IMR-90 (cell line): ENCODE measurements around the gene CALCOCO1. TPM values are rescaled to one million over a fixed set of nuclear protein-coding genes. Genes with fewer than 3 reads are reported as not detected.
A peak's percentile ranks its signal among the peaks of the same experiment; 100 is the strongest.

Experiments used
- ATAC-seq: fragments of 200-7000 bp; cut with Tn5 transposase; 2 replicates; pipeline ENCODE4 v1.9.1; 2020; ENCODE audit warnings: low read depth, mild to moderate bottlenecking, moderate library complexity
- BruUV-seq: library from RNA; stranded (reverse); fragments of 400-500 nt; replicated peaks from 2 replicates; lab custom pipeline; 2021; lab: Mats Ljungman, UMichigan
- CTCF ChIA-PET: fragments of 300-600 bp; formaldehyde crosslinking; extraction: SDS; loops from one replicate; lab custom pipeline; 2021; ENCODE audit warnings: antibody characterized with exemption; lab: Yijun Ruan, JAX
- POLR2A ChIA-PET: fragments of 300-600 bp; sonication (Branson Sonifier 250); formaldehyde crosslinking; loops from one replicate; lab custom pipeline; 2022; ENCODE audit warnings: antibody characterized with exemption; ENCODE audit not compliant: unreplicated experiment; lab: Charles Lee
- DNase-seq: peaks from one replicate; pipeline ENCODE4 v3.0.0; 2013
- H2AFZ ChIP-seq: replicated peaks from 2 replicates; pipeline ENCODE3; 2013; ENCODE audit warnings: low read length, mild to moderate bottlenecking; ENCODE audit not compliant: poor library complexity
- H2AK5ac ChIP-seq: 2 replicates; pipeline ENCODE4 v1.6.1; 2013; ENCODE audit warnings: low read depth, low read length, inconsistent platforms
- H2AK9ac ChIP-seq: replicated peaks from 2 replicates; pipeline ENCODE3; 2013; ENCODE audit warnings: mild to moderate bottlenecking, low read depth, low read length, moderate library complexity; ENCODE audit not compliant: poor library complexity
- H2BK120ac ChIP-seq: 2 replicates; pipeline ENCODE4 v1.6.1; 2013; ENCODE audit warnings: low read depth, low read length, inconsistent platforms
- H2BK15ac ChIP-seq: 3 replicates; pipeline ENCODE4 v1.6.1; 2013; ENCODE audit warnings: low read depth, low read length, inconsistent platforms
- H2BK20ac ChIP-seq: 2 replicates; pipeline ENCODE4 v1.6.1; 2013; ENCODE audit warnings: low read depth, mild to moderate bottlenecking, inconsistent platforms, low read length, moderate library complexity
- H2BK5ac ChIP-seq: 2 replicates; pipeline ENCODE4 v1.6.1; 2013; ENCODE audit warnings: mild to moderate bottlenecking, low read depth, low read length, inconsistent platforms; ENCODE audit not compliant: poor library complexity, severe bottlenecking
- H3K14ac ChIP-seq: replicated peaks from 2 replicates; pipeline ENCODE4 v1.6.1; 2013; ENCODE audit warnings: low read depth, low read length, inconsistent platforms
- H3K18ac ChIP-seq: 2 replicates; pipeline ENCODE4 v1.6.1; 2013; ENCODE audit warnings: low read depth, low read length, control low read depth
- H3K23ac ChIP-seq: 2 replicates; pipeline ENCODE4 v1.6.1; 2013; ENCODE audit warnings: low read depth, low read length, inconsistent platforms
- H3K27ac ChIP-seq: 2 replicates; pipeline ENCODE4 v1.5.1; 2013; ENCODE audit warnings: mild to moderate bottlenecking, control low read depth, low read length; ENCODE audit not compliant: insufficient read depth
- H3K27me3 ChIP-seq: 2 replicates; pipeline ENCODE4 v1.6.1; 2013; ENCODE audit warnings: low read length; ENCODE audit not compliant: control insufficient read depth, insufficient read depth
- H3K36me3 ChIP-seq: 2 replicates; pipeline ENCODE4 v1.6.1; 2013; ENCODE audit warnings: low read length, mixed read lengths; ENCODE audit not compliant: control insufficient read depth, insufficient read depth
- H3K4ac ChIP-seq: 2 replicates; pipeline ENCODE4 v1.6.1; 2013; ENCODE audit warnings: low read depth, low read length, inconsistent platforms
- H3K4me1 ChIP-seq: 2 replicates; pipeline ENCODE4 v1.6.1; 2013; ENCODE audit warnings: low read length, mixed read lengths; ENCODE audit not compliant: control insufficient read depth, insufficient read depth
- H3K4me2 ChIP-seq: 2 replicates; pipeline ENCODE4 v1.6.1; 2013; ENCODE audit warnings: low read depth, mild to moderate bottlenecking, control low read depth, low read length, moderate library complexity
- H3K4me3 ChIP-seq: 2 replicates; pipeline ENCODE4 v1.5.1; 2013; ENCODE audit warnings: low read depth, mild to moderate bottlenecking, control low read depth, low read length, moderate library complexity; ENCODE audit not compliant: insufficient read depth
- H3K56ac ChIP-seq: 2 replicates; pipeline ENCODE4 v1.6.1; 2013; ENCODE audit warnings: low read length, inconsistent platforms; ENCODE audit not compliant: insufficient read depth; ENCODE audit errors: extremely low read depth
- H3K79me1 ChIP-seq, 2 experiments: 2 replicates each; pipeline ENCODE4 v1.6.1; 2013; ENCODE audit warnings: low read length in 2 of 2, inconsistent platforms in 1 of 2, low read depth in 1 of 2
- H3K9ac ChIP-seq: 2 replicates; pipeline ENCODE4 v1.6.1; 2013; ENCODE audit warnings: low read depth, low read length, control low read depth
- H3K9me1 ChIP-seq: 2 replicates; pipeline ENCODE4 v1.6.1; 2013; ENCODE audit warnings: low read length, inconsistent platforms; ENCODE audit not compliant: insufficient read depth
- H3K9me3 ChIP-seq: 2 replicates; pipeline ENCODE4 v1.6.1; 2013; ENCODE audit warnings: low read length; ENCODE audit not compliant: control insufficient read depth, insufficient read depth
- H4K20me1 ChIP-seq: 2 replicates; pipeline ENCODE4 v1.6.1; 2013; ENCODE audit warnings: low read length, inconsistent platforms; ENCODE audit not compliant: insufficient read depth
- H4K5ac ChIP-seq: 2 replicates; pipeline ENCODE4 v1.6.1; 2013; ENCODE audit warnings: mild to moderate bottlenecking, low read depth, low read length, control low read depth
- H4K8ac ChIP-seq, 2 experiments: 2 replicates each; pipeline ENCODE4 v1.6.1; 2013; ENCODE audit warnings: low read depth in 2 of 2, low read length in 2 of 2, control low read depth in 1 of 2, inconsistent platforms in 1 of 2
- H4K91ac ChIP-seq: 2 replicates; pipeline ENCODE4 v1.6.1; 2013; ENCODE audit warnings: low read depth, low read length, inconsistent platforms; ENCODE audit not compliant: insufficient read depth
- BHLHE40 ChIP-seq: fragments of 150-350 bp; IDR thresholded peaks from 2 replicates; pipeline ENCODE4 v1.6.1; 2016; ENCODE audit warnings: mild to moderate bottlenecking, low read depth, low read length
- CEBPB ChIP-seq: IDR thresholded peaks from 2 replicates; pipeline ENCODE4 v1.6.1; 2012; ENCODE audit warnings: low read depth, low read length, improper control_type of control experiment
- CHD1 ChIP-seq: IDR thresholded peaks from 2 replicates; pipeline ENCODE4 v1.6.1; 2012; ENCODE audit warnings: low read depth, low read length, improper control_type of control experiment
- FOS ChIP-seq: fragments of 150-350 bp; IDR thresholded peaks from 2 replicates; pipeline ENCODE4 v1.6.1; 2016; ENCODE audit warnings: low read depth, low read length
- MAFK ChIP-seq: IDR thresholded peaks from 2 replicates; pipeline ENCODE4 v1.6.1; 2012; ENCODE audit warnings: low read depth, low read length, improper control_type of control experiment
- MAZ ChIP-seq: IDR thresholded peaks from 2 replicates; pipeline ENCODE4 v1.6.1; 2012; ENCODE audit warnings: low read depth, mild to moderate bottlenecking, low read length, improper control_type of control experiment, moderate library complexity, borderline replicate concordance
- MXI1 ChIP-seq: IDR thresholded peaks from 2 replicates; pipeline ENCODE4 v1.6.1; 2012; ENCODE audit warnings: low read depth, mild to moderate bottlenecking, low read length, moderate library complexity, borderline replicate concordance
- NFE2L2 ChIP-seq: fragments of 150-350 bp; IDR thresholded peaks from 2 replicates; pipeline ENCODE4 v1.6.1; 2016; ENCODE audit warnings: low read depth, mild to moderate bottlenecking, low read length
- POLR2A ChIP-seq: IDR thresholded peaks from 2 replicates; pipeline ENCODE4 v1.6.1; 2012; ENCODE audit warnings: mild to moderate bottlenecking, low read depth, low read length
- SMC3 ChIP-seq: fragments of 150-350 bp; IDR thresholded peaks from 2 replicates; pipeline ENCODE4 v1.6.1; 2016; ENCODE audit warnings: low read depth, mild to moderate bottlenecking, antibody characterized with exemption, low read length, moderate library complexity
- WGBS, 2 experiments: methylation state at CpG; one replicate each; pipeline versions ENCODE4 v1.1.5 to v1.1.7; 2013; ENCODE audit warnings: missing lambda C conversion rate in 2 of 2; ENCODE audit not compliant: insufficient read length in 1 of 2; ENCODE audit errors: extremely low coverage in 2 of 2; 5-methylcytosine and 5-hydroxymethylcytosine counted together
- dilution Hi-C: fragments of 300-500 bp; cut with HindIII; formaldehyde crosslinking; loops from one replicate; pipeline ENCODE4 v1.14.3; 2018; ENCODE audit warnings: low sequenced_read_pairs; ENCODE audit not compliant: unreplicated experiment
- in situ Hi-C: fragments of 300-500 bp; cut with MboI; formaldehyde crosslinking; loops from 3 replicates; pipeline ENCODE4 v1.14.3; 2019; ENCODE audit warnings: low sequenced_read_pairs, inconsistent platforms, mixed read lengths
- intact Hi-C: fragments of 100-400 bp; cut with micrococcal nuclease; formaldehyde crosslinking; loops from 2 replicates; pipeline ENCODE4 v1.10.0; 2022
- polyA plus RNA-seq, 3 experiments: library from polyadenylated mRNA; depleted of rRNA; stranded (reverse); fragments of >200 nt; gene quantifications; 2 replicates each; pipeline ENCODE4 v1.2.3, GENCODE V29; 2012; ENCODE audit warnings: low replicate concordance in 1 of 3
- total RNA-seq: library from RNA; depleted of rRNA; stranded (reverse); fragments of >200 nt; gene quantifications from 2 replicates; pipeline ENCODE4 v1.2.3, GENCODE V29; 2012
- TF ChIP-seq, protein P1 (sequence below): fragments of 150-350 bp; IDR thresholded peaks from 2 replicates; pipeline ENCODE4 v1.6.1; 2016; ENCODE audit warnings: low read depth, mild to moderate bottlenecking, low read length, moderate library complexity, borderline replicate concordance
- TF ChIP-seq, protein P2 (sequence below): fragments of 150-350 bp; IDR thresholded peaks from 2 replicates; pipeline ENCODE4 v1.6.1; 2017; ENCODE audit warnings: mild to moderate bottlenecking, antibody characterized with exemption, low read length, low read depth

The CALCOCO1 gene
- total and polyA plus RNA-seq, 2 of the 4 experiments (the other 2 are of a cell fraction) = 156 to 169 TPM

DNA sequence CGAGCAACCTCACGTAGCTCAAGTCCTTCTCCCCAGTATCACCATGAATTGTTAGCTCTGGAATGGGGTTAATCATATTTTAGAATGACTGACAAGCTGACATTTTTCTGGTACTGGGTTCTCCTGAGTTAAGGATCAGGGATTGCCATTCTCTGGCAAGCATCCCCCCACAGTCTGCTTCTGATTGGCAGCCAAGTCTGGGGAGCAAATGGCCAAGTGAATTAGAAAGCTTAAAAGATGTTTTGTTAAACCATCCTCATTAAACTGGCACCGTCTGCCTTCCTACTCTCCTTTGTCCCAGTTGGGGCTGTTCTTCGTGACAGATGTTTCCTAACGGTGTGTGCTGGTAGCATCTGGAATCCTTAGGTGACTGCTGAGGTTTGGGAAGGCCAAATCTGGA is 41.7 kb upstream of the CALCOCO1 start:
- no peaks in the 10 kb centered on the region for H3K79me1 ChIP-seq
- no TSS peak for BruUV-seq
- no peak overlapping the region for H3K4me2 ChIP-seq
- dilution Hi-C loops = no loop called here
- DNase-seq (no peak), ATAC-seq (no peak)
- peaks cover 4% of the 10 kb centered on the region; the same call in 1 of the 2 replicates for H3K27me3 ChIP-seq
- no peak for TF ChIP-seq FOS
- TF ChIP-seq, protein P1, sequence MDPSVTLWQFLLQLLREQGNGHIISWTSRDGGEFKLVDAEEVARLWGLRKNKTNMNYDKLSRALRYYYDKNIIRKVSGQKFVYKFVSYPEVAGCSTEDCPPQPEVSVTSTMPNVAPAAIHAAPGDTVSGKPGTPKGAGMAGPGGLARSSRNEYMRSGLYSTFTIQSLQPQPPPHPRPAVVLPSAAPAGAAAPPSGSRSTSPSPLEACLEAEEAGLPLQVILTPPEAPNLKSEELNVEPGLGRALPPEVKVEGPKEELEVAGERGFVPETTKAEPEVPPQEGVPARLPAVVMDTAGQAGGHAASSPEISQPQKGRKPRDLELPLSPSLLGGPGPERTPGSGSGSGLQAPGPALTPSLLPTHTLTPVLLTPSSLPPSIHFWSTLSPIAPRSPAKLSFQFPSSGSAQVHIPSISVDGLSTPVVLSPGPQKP = no peak
- no peak for TF ChIP-seq MAFK
- no peak for TF ChIP-seq CHD1
- TF ChIP-seq POLR2A = no peak
- no peak for TF ChIP-seq BHLHE40
- no peak for TF ChIP-seq NFE2L2
- TF ChIP-seq CEBPB = no peak
- TF ChIP-seq MXI1 = no peak
- TF ChIP-seq, protein P2, sequence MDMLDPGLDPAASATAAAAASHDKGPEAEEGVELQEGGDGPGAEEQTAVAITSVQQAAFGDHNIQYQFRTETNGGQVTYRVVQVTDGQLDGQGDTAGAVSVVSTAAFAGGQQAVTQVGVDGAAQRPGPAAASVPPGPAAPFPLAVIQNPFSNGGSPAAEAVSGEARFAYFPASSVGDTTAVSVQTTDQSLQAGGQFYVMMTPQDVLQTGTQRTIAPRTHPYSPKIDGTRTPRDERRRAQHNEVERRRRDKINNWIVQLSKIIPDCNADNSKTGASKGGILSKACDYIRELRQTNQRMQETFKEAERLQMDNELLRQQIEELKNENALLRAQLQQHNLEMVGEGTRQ = no peak
- no peak for TF ChIP-seq SMC3
- TF ChIP-seq MAZ = no peak
- 0 out of 4 replicates have a peak overlapping the region, but pooled peaks of 1 of the 2 experiments have one; percentile 43 for H4K8ac ChIP-seq
- in situ Hi-C loops = loop anchor here (10.0 kb wide), 1 partner anchor 226 kb away; no protein-coding TSS in a partner anchor
- no peak overlapping the region for H3K27ac ChIP-seq
- no peak overlapping the region for H2AFZ ChIP-seq
- H2BK5ac ChIP-seq = no peak overlapping the region
- CTCF ChIA-PET = interaction anchor here (1.1 kb wide), 1 partner anchor 12 kb away, joined by 3 read pairs; no protein-coding TSS in a partner anchor
- H3K23ac ChIP-seq = 0 out of 2 replicates have a peak overlapping the region, but pooled peaks have one; percentile 7
- no peak overlapping the region for H3K4me3 ChIP-seq
- no peaks in the 10 kb centered on the region for H4K20me1 ChIP-seq
- POLR2A ChIA-PET = no interaction called here
- peak overlapping the region; percentile 64 for H3K14ac ChIP-seq
- peak overlapping the region; percentile 37 for H2AK9ac ChIP-seq
- H2BK120ac ChIP-seq = peak overlapping the region; percentile 89
- peak overlapping the region; percentile 86; the same call in 1 of the 2 replicates for H4K91ac ChIP-seq
- no peak overlapping the region for H3K56ac ChIP-seq
- H2BK15ac ChIP-seq = peak overlapping the region; percentile 49; the same call in 2 of the 3 replicates
- intact Hi-C loops = loop anchor here (5.0 kb wide), 1 partner anchor 218 kb away; the partner anchor contains the start of gene HOXC10
- WGBS, 2 experiments = no CpG with 5 or more reads among the region's 5 CpGs
- peak overlapping the region; percentile 2 for H2AK5ac ChIP-seq
- peak overlapping the region; percentile 67 for H3K4ac ChIP-seq
- no peak overlapping the region for H4K5ac ChIP-seq
- no peak overlapping the region for H3K9ac ChIP-seq
- H3K9me1 ChIP-seq = peaks cover 13% of the 10 kb centered on the region
- no peaks in the 10 kb centered on the region for H3K9me3 ChIP-seq
- peaks cover 13% of the 10 kb centered on the region for H3K4me1 ChIP-seq
- peak overlapping the region; percentile 94 for H2BK20ac ChIP-seq
- H3K18ac ChIP-seq = no peak overlapping the region
- H3K36me3 ChIP-seq = no peaks in the 10 kb centered on the region
